ENCODE results near the gene MTHFD2.
A peak's percentile ranks its signal among the peaks of the same experiment; 100 is the strongest.
"Not testable (repeated sequence)": the region's sequence is repeated elsewhere in the genome, so short reads cannot be mapped to it uniquely, and the experiment has no call there.

MTHFD2 gene

DNA sequence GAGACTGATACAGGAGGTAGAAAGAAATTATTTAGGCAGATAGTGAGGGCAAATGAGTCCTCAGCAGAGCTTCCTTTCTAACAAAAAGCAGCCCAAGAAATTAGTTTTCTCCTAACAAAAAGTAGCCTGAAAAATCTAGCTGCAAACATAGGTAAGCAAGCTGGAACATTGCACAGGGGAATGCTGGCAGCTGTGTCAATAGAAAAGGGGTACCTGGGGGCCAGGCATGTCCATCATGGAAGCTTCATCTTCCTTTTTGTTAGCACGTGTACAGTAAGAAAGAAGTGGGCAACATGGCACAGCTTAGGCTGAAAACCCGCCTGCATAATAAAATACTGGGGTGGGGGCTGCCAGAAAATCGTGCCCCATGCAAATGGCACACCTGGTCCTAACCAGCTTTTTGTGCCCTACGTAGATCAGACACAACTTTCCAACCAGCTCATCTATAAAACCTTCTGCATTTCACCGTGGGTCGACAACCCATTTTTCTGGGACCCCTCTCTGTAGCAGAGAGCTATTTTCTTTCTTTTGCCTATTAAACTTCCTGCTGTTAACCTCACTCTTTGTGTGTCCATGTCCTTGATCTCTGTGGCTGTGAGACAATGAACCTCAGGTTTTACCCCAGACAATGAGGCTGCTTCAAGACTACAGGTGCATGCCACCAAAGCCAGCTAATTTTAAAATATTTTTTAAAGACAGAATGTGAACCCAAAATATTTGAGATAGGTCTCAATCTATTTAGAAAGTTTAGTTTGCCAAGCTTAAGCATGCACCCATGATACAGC, 6.6 kb upstream of the MTHFD2 start:
- in situ Hi-C loops (cut with MboI; ENCODE audit: low pct_unique_long_range_greater_than_20kb, low sequenced_read_pairs): no loop called here
- no peak for DNase-seq

DNA sequence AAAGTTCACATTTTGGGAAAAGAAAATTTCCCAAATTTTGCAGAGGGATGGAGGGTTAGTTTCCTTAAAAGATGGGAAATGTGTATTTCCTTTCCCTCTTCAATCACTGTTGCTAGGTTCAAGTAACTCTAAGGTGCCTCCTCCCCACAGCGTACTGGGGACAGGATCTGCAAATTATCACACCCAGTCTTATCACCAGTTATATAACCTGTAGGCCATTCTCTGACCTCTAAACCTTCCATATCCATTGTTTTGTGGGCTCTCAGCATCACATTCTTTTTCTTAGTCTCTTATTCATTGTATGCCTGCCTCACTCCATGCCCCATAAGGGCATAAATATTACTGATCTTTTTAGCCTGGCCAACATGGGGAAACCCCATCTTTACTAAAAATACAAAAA, 3.6 kb upstream of the MTHFD2 start:
- in situ Hi-C loops (cut with MboI; ENCODE audit: low pct_unique_long_range_greater_than_20kb, low sequenced_read_pairs): no loop called here
- DNase-seq: no peak

- in situ Hi-C loops (cut with MboI; ENCODE audit: low pct_unique_long_range_greater_than_20kb, low sequenced_read_pairs): no loop called here
- no peak for DNase-seq
Observed at GRCh38 chr2:74197049-74197448, 1.4 kb upstream of the MTHFD2 start.

DNA sequence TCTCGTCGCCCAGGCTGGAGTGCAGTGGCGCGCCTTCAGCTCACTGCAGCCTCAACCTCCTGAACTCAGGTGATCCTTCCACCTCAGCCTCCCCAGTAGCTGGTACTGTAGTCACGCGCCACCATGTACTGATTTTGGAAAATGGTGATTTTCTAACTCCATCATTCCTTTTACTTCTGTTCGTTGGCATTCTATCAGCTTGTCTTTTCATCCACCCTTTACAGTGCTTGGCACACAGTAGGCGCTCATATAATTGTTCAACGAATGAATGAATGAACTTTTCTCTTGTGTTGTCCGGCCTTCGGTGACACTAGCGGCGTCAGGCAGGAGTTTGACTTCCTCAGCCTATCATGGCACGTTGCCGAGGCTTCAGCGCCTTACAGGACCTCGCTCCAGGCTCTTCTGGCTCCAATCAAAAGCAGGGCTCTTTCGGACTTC, 373 bp upstream of the MTHFD2 start:
- DNase-seq: no peak
- in situ Hi-C loops (cut with MboI; ENCODE audit: low pct_unique_long_range_greater_than_20kb, low sequenced_read_pairs): no loop called here

DNA sequence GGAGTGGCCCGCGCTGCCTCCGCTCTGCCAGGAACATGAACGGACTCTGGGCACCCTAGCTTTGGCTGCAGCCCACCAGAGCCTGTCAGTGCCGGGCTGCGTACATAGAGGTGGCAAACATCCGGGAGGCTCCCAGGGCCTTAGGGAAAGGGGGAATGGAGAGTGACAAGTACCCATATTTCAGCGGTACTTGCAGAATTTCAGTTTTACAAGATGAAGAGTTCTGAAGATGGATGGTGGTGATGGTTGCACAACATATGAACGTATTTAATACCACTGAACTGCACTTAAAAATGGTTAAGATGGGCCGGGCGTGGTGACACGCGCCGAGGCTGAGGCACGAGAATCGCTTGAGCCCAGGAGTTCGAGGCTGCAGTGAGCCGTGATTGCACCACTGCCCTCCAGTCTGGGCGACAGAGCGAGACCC, 873 bp downstream of the MTHFD2 start:
- no peak for DNase-seq
- in situ Hi-C loops (cut with MboI; ENCODE audit: low pct_unique_long_range_greater_than_20kb, low sequenced_read_pairs): no loop called here

DNA sequence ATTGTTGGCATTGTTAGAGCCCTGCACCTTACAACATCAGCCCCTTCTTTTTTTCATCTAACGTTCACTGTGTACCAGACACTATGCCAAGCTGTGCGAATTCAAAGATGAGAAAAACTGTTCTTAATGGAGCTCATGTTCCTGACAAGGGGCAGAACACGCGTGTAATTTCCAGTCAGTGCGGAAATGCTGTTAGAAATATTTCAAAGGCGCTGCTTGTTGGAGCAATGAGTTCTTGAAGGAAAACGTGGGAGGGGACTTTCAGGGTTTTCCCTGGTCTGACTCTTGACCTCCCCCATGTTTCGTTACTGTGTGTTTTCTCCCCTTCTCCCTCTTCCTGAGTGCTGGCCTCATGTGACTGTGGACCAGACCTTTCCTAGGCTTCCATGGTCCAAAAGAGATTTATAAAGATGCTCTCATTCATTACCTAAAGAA, 1.5 kb downstream of the MTHFD2 start:
- in situ Hi-C loops (cut with MboI; ENCODE audit: low pct_unique_long_range_greater_than_20kb, low sequenced_read_pairs): no loop called here
- peak; percentile 38 for DNase-seq

- no peak for DNase-seq
- in situ Hi-C loops (cut with MboI; ENCODE audit: low pct_unique_long_range_greater_than_20kb, low sequenced_read_pairs): no loop called here
Observed at GRCh38 chr2:74201196-74201595, 2.8 kb downstream of the MTHFD2 start.

DNA sequence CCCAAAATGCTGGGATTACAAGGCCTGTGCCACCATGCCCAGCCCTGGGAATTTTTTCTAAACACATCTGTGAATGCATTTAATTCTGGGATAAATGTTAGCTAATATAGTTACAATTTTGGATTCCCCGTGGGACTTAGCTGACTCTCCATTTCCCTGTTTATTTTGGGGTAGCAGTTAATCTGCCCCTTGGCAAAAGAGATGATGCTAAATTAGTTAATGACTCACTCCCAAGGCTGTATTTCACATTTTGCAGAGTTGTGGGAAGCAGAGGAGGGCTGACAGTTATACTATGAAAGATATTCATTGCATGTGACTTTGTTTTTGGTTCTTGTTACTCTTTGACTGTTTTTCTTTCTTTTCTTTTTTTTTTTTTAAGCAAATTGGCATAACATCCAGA, 3.2 kb downstream of the MTHFD2 start:
- DNase-seq: no peak
- in situ Hi-C loops (cut with MboI; ENCODE audit: low pct_unique_long_range_greater_than_20kb, low sequenced_read_pairs): no loop called here

DNA sequence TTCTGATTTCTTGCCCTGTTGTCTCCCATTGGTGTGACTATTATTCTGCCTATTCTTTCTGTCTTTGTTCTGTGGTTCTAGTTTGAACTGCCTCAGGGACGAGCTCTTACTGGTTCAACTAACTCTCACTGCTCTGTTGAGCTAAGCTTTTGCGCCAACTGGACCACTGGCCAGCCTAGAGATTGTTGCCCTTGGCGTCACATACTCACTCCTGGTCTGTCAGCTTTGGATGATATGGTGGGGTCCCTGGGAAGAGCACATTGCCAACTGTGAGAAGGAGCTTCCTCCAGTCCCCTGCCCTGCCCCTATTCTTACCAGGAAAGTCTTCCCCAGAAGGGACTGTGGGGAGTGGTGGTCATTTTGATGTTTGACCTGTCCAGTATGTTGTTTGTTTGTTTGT, 6.0 kb downstream of the MTHFD2 start:
- in situ Hi-C loops (cut with MboI; ENCODE audit: low pct_unique_long_range_greater_than_20kb, low sequenced_read_pairs): no loop called here
- no peak for DNase-seq

GRCh38 chr2:74205113-74205512, 6.7 kb downstream of the MTHFD2 start:
- no peak for DNase-seq
- in situ Hi-C loops (cut with MboI; ENCODE audit: low pct_unique_long_range_greater_than_20kb, low sequenced_read_pairs): no loop called here

DNA sequence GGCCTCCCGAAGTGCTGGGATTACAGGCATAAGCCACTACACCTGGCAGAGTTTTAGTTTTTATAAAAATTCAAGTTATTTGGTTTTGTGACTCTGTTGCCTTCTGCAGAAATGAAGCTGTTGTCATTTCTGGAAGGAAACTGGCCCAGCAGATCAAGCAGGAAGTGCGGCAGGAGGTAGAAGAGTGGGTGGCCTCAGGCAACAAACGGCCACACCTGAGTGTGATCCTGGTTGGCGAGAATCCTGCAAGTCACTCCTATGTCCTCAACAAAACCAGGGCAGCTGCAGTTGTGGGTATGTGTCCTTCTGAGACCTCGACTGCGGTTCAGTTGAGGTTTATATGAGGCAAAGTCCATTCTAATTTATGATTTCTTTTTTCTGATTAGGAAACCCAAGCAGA, 7.2 kb downstream of the MTHFD2 start:
- peak; percentile 40 for DNase-seq
- in situ Hi-C loops (cut with MboI; ENCODE audit: low pct_unique_long_range_greater_than_20kb, low sequenced_read_pairs): no loop called here

DNA sequence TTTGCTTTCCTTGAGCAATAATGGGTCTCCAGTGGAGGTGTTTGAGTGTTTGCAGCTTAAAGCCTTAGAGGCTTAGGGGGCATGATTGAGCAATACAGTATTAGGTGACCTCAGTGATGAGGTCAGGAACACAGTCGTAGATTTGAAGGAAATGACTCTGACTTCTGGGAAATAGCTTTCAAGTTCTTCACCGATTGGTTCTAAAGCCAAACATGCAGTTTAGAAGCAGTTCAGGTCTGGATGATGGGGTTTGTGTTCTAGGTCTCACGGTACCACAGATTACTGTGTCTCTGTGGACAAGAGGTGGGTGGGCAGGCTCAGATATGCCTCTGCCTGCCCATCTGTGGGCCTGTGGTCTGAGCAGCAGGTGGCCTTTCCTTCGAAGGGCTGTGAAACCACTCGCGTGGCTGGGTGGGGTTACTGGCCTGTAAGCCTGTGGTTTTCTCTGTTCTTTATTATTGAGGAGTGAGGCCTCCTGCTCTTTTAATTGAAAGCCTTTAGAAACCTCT, 7.8 kb downstream of the MTHFD2 start:
- peak; percentile 86 for DNase-seq
- in situ Hi-C loops (cut with MboI; ENCODE audit: low pct_unique_long_range_greater_than_20kb, low sequenced_read_pairs): no loop called here

DNA sequence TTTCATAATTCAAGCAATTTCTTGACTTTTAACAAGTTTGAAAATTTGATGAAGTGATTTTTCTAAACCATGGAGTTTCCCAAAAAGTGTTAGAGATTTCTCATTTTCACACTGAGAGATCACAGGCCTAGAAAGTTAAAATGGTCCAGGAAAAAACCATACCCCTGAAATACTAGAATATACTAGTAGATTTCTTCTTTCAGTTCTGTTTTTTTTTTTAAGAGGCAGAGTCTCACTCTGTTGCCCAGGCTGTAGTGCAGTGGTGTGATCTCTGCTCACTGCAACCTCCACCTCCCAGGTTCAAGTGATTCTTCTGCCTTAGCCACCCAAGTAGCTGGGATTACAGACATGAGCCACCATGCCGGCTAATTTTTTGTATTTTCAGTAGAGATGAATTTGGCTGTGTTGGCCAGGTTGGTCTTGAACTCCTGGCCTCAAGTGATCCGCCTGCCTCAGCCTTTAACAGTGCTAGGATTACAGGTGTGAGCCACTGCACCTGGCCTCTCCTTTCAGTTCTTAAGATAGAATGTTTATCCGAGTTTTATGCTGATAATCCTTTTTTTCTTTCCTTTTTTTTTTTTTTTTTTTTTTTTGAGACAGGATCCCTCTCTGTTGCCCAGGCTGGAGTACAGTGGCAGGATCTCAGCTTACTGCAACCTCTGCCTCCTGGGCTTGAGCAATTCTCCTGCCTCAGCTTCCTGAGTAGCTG, 14.4 kb downstream of the MTHFD2 start:
- in situ Hi-C loops (cut with MboI; ENCODE audit: low pct_unique_long_range_greater_than_20kb, low sequenced_read_pairs): no loop called here
- no peak for DNase-seq

DNA sequence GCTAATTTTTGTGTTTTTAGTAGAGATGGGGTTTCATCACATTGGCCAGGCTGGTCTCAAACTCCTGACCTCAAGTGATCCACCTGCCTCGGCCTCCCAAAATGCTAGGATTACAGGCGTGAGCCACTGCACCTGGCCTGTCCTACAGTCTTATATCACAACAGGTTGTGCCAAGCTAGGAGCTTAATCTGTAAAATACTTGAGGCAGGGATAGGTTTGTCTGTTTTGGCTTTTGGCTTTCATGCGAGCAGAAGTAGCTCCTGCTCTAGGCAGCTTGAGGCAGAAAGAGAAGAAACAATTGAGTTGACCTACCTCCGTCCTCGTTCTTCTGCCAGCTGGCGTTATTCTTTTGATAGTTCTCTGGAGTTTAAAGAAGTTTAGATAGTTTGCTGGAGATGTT, 17.4 kb downstream of the MTHFD2 start:
- in situ Hi-C loops (cut with MboI; ENCODE audit: low pct_unique_long_range_greater_than_20kb, low sequenced_read_pairs); DNase-seq: not testable (repeated sequence)

GRCh38 chr2:74216642-74217041, 18.2 kb downstream of the MTHFD2 start:
- DNase-seq: no peak
- in situ Hi-C loops (cut with MboI; ENCODE audit: low pct_unique_long_range_greater_than_20kb, low sequenced_read_pairs): no loop called here

GRCh38 chr2:74219846-74220486, 21.6 kb downstream of the MTHFD2 start:
- no peak for DNase-seq
- in situ Hi-C loops (cut with MboI; ENCODE audit: low pct_unique_long_range_greater_than_20kb, low sequenced_read_pairs): no loop called here

DNA sequence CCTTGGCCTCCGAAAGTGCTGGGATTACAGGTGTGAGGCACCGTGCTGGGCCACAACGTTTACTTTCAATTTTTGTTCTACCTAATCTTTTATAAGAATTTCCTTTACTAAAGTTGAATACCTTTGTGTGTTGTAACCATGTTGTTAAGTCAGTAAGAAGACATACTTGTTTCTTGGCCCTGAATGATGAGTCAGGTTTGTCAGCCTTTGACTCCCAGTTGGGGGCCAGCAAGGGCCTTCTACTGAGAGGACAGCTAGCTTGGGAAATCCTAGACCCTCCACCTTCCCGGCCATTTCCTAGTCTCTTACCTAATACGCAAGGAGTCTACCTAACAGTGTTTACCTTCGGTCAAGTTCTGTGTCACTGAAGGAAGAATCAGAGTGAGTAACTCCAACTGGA, 22.7 kb downstream of the MTHFD2 start:
- DNase-seq: no peak
- in situ Hi-C loops (cut with MboI; ENCODE audit: low pct_unique_long_range_greater_than_20kb, low sequenced_read_pairs): no loop called here

DNA sequence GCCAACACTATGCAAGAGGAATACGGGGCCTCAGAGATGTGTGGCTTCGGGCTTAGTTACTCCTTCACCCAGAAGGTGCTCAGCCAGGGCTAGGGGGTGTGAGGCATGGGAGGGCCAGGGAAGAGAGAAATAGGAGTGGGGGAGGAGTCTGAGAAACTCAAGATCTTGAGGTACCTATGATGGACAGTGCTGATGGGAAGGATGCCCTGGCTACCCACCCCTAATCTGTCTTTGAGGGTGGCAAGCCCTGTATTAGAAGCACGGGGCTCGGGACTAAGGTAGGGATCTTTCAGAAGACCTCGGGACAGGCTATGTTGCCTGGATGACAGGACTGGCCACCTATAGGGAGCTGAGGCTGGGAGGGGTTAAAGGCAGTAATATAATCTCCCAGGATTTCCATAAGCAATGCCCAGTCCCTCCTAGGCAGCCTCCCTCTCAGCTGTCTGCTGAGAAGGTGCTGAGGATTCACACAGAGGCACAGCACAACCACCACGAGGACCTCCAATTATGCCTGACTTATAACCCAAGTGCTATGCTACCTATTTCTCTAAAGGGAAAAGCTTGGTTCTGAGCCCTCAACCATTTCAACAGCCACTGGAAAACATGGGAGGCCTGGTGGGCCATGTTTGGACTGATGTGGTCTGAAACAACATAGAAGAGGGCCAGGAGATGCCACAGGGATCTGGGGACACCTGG, 23.3 kb downstream of the MTHFD2 start:
- in situ Hi-C loops (cut with MboI; ENCODE audit: low pct_unique_long_range_greater_than_20kb, low sequenced_read_pairs): no loop called here
- no peak for DNase-seq

GRCh38 chr2:74222300-74222650, 23.9 kb downstream of the MTHFD2 start:
- no peak for DNase-seq
- in situ Hi-C loops (cut with MboI; ENCODE audit: low pct_unique_long_range_greater_than_20kb, low sequenced_read_pairs): no loop called here

Data from KBM-7 (cell line).